ENCODE measurements around the gene PALLD.

The PALLD gene

DNA sequence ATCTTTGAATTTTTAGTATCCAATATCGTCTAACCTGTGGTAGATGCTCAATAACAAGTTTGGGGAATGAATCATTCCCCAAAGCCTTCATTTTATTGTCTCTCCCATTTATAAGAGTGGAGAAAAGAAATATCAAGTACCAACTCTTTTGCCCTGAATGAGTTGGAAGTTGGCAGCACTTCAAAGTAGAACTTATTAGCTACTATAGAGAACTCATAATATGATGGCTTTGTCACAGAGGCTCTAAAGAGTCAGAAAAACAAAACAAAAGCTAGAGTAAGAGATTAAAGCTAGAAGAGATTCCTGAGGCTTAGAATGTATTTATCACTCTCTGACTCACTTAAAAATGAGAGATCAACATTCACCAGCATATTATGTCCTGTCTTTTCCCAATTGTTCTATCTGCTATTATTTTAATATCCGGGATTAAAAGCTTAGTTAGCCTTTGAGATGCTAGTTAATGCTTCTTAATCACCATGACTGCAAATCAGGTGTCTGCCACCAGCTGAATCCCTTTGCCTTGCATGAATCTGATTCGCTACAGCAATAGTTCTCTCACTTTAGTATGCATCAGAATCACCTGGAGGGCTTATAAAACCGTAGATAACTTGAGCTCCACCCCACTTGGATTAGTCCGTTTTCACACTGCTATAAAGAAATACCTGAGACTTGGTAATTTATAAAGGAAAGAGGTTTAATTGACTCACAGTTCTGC lies 77.9 kb downstream of the PALLD start:
- peak; percentile 30 for DNase-seq (ENCODE audit: low read depth)
- TF ChIP-seq, protein P1, sequence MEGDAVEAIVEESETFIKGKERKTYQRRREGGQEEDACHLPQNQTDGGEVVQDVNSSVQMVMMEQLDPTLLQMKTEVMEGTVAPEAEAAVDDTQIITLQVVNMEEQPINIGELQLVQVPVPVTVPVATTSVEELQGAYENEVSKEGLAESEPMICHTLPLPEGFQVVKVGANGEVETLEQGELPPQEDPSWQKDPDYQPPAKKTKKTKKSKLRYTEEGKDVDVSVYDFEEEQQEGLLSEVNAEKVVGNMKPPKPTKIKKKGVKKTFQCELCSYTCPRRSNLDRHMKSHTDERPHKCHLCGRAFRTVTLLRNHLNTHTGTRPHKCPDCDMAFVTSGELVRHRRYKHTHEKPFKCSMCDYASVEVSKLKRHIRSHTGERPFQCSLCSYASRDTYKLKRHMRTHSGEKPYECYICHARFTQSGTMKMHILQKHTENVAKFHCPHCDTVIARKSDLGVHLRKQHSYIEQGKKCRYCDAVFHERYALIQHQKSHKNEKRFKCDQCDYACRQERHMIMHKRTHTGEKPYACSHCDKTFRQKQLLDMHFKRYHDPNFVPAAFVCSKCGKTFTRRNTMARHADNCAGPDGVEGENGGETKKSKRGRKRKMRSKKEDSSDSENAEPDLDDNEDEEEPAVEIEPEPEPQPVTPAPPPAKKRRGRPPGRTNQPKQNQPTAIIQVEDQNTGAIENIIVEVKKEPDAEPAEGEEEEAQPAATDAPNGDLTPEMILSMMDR (conservative IDR thresholded peaks at IDR 0.05; ENCODE audit: low read depth, low read length) = no peak
- H3K4me3 ChIP-seq (ENCODE audit: low read depth, low read length) = no peak overlapping the region

DNA sequence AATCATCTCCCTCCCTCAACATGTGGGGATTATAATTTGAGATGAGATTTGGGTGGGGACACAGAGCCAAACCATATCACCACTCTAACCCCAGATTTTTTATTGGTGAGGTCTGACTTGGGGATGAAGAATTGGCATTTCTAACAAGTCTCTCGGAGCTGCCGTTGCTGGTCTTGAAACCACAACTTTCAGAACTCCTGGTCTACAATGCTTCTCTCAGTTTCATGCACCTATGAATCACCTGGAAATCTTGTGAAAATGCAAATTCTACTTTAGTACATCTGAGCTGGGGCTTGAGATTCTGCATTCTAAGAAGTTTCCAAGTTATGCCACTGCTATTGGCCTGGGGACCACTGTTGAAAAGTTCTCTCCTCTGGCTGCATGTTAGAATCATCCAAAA lies 78.6 kb downstream of the PALLD start:
- no peak for DNase-seq (ENCODE audit: low read depth)
- no peak overlapping the region for H3K4me3 ChIP-seq (ENCODE audit: low read depth, low read length)
- TF ChIP-seq, protein P1 (conservative IDR thresholded peaks at IDR 0.05; ENCODE audit: low read depth, low read length) = no peak

DNA sequence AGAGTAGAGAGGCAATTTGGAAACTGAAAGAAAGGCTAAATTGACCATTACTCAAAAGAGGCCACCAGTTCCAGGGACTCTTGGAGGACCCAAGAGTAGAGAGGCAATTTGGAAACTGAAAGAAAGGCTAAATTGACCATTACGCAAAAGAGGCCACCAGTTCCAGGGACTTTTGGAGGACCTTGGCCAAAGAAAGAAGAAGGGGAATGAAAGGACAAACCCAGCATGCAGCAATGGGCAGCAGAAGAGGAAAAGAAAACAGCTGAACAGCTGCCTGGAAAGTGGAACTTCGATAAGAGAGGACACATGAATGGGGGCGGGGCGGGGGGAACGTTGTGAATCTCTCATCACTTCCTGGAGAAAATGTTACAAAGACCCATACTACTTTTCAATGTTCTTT lies 80.8 kb downstream of the PALLD start:
- no peak for DNase-seq (ENCODE audit: low read depth)
- TF ChIP-seq, protein P1 (conservative IDR thresholded peaks at IDR 0.05; ENCODE audit: low read depth, low read length) = no peak
- H3K4me3 ChIP-seq (ENCODE audit: low read depth, low read length) = no peak overlapping the region

DNA sequence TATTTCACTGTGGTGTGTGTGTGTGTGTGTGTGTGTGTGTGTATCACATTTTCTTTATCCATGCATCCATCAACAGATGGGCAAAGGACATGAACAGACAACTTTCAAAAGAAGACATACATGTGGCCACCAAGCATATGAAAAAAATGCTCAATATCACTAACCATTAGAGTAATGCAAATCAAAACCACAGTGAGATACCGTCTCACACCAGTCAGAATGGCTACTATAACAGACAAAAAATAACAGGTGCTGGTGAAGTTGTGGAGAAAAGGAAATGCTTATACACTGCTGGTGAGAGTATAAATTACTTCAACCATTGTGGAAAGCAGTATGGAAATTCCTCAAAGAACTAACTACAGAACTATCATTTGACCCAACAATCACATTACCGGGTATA lies 83.4 kb downstream of the PALLD start:
- no peak overlapping the region for H3K4me3 ChIP-seq (ENCODE audit: low read depth, low read length)
- no peak for DNase-seq (ENCODE audit: low read depth)
- TF ChIP-seq, protein P1 (conservative IDR thresholded peaks at IDR 0.05; ENCODE audit: low read depth, low read length) = no peak

DNA sequence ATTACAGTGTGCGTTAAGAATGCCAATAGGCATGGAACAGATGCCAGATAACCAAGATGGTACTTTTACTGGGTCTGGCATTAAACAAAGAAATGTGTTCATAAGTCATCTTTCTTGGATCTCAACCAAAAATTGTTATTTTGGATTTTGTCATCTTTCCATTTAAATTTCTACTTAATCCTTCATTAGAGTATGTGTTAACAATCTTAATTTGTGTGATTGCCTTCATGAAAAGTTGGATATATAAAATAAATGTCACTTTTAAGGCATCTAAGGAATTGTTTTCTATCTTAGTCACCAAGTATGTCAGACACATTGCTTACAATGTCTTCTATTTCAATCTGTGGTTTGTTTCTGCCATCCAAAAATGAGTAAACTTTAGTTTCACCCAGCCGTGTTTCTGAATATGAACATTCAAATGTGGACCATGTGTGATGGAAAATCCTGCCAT lies 87.5 kb downstream of the PALLD start:
- no peak overlapping the region for H3K4me3 ChIP-seq (ENCODE audit: low read depth, low read length)
- TF ChIP-seq, protein P1 (conservative IDR thresholded peaks at IDR 0.05; ENCODE audit: low read depth, low read length) = no peak
- peak; percentile 68 for DNase-seq (ENCODE audit: low read depth)

DNA sequence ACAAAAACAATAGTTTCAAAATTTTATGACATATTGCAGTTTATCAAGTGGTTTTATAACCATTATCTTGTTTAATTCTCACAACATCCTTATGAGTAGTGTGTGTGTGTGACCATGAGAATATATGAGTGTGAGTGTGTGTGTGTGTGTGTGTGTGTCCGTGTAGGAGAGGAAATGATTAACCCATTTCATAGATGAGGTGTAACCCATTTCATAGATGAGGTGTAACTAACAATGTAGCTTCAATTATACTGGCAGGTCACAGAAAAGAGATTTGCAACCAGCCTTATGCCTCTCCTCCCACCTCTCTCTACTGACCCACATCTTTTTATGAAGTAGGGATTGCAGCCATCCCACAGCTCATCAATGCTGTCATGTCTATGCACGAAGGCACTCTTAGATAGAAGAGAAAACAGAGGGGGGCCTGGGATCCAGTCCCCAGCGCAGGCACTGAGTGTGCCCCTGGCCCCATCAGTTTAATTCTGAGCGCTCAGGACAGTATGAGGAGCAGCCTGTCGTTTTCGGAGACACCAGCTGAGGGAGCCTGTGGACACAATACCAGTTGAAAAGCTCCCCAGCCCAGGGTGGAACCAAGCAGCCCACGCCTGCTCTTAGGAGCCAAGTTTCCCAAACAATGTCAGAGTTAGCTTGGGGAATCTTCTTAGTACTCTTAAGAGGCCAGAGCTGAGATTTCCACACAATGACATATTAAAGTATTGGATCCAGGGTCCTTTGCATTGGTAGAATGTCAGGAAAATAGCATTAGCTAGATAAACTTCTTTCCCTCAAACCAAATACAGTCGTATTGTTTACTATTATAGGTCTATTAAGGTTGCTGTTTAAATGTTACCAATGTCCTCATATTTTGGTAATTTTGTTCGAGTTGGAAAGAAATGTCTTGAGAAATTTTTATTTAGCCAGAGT lies 88.6 kb downstream of the PALLD start:
- peak; percentile 91 for DNase-seq (ENCODE audit: low read depth)
- H3K4me3 ChIP-seq (ENCODE audit: low read depth, low read length) = no peak overlapping the region
- TF ChIP-seq, protein P1 (conservative IDR thresholded peaks at IDR 0.05; ENCODE audit: low read depth, low read length) = peak; percentile 91

Data from choroid plexus epithelial cell (primary cell).